ENCODE data around the gene DTNB. TPM values are rescaled to one million over a fixed set of nuclear protein-coding genes. Genes with fewer than 3 reads are reported as not detected.
"Not testable (repeated sequence)": the region's sequence is repeated elsewhere in the genome, so short reads cannot be mapped to it uniquely, and the experiment has no call there.

Gene DTNB
- polyA plus RNA-seq, 3 donors = 18.0 to 21.0 (median 20.2) TPM

DNA sequence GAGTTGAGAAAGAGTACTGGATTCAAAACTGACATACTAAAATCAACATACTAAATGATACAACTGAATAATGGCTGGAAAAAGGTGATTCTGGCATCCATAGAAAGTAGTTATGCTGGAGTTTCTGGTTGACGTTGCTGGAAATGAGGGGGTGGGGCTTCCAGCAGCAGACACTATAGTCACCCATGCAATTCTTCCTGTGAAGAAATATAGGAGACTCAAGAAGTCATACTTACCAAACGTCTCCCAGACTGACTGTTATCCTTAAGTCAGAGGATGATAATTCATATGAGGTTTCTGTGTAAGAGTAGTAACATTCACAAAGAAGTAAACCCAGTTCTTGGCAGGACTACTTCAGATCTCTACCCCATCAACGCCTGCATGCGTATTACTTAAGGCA lies 23.6 kb downstream of the DTNB start:
- no peak for DNase-seq (ENCODE audit: extremely low read depth in 1 of 11, low read depth in 9 of 11, low spot score in 4 of 11)

DNA sequence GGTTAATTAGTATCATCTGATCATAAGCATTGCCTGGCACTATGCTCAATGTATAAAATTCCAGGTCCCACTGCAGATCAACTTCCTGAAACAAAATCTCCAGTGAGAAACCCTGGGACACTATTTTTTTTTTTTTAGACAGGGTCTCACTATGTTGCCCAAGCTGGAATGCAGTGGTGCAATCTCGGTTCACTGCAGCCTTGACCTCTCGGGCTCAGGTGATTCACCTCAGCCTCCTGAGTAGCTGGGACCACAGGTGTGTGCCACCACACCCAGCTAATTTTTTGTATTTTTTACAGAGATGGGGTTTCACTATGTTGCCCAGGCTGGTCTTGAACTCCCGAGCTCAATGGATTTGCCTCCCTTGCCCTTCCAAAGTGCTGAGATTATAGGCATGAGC lies 31.1 kb downstream of the DTNB start:
- DNase-seq (ENCODE audit: extremely low read depth in 1 of 11, low read depth in 9 of 11, low spot score in 4 of 11) = no peak

DNA sequence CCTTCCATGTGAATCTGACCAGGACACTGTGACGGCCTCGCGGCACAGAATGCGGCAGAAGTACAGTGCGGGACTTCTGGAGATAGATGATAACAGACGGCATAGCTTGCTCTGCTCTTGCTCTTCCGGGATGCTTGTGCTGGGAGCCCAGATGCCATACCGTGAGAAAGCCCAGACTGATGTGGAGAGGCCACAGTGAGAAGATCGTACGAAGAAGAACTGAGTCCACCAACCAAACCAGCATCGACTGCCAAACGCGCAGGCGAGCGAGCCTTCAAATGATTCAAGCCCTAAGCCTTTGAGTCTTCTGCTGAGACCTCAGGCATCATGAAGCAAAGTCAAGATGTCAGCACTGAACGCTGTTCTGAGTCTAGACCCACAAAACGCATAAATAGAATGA lies 33.7 kb downstream of the DTNB start:
- DNase-seq (ENCODE audit: extremely low read depth in 1 of 11, low read depth in 9 of 11, low spot score in 4 of 11) = no peak

DNA sequence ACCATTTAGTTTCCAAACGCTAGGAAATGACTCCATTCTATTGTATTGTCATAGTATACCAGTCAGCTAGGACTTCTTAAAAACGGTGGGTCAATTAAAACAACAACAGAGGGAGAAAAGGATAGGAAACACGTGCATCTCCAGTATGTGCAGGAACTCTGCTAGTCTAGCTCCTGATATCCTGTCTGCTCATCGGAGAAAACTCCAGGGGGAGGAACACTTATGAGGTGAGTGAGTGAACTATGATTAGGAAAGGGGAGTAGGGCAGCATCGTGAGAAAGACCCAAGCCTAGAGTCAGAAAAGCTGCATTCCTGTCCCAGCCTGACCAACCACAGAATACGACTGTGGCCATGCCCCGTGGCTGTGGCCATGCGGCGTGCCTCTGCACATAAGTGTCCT lies 34.2 kb downstream of the DTNB start:
- no peak for DNase-seq (ENCODE audit: extremely low read depth in 1 of 11, low read depth in 9 of 11, low spot score in 4 of 11)

DNA sequence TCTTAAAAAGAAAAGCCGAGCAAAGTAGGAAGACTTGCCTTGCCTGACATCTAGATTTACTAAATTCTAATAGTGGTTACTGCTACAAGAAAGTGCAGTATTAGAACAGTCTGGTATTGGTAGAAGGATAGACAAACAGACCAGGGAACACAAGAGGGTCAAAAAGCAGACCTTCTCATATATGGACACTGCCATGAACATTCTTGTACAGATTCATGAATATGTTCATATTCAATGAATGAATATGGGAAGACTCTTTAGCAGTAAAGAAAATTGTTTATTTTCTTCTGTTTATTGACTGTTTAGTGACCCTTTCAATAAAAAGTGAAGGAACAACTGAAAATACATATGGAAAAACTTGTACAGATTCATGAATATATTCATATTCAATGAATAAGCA lies 37.6 kb downstream of the DTNB start:
- DNase-seq (ENCODE audit: extremely low read depth in 1 of 11, low read depth in 9 of 11, low spot score in 4 of 11) = no peak

DNA sequence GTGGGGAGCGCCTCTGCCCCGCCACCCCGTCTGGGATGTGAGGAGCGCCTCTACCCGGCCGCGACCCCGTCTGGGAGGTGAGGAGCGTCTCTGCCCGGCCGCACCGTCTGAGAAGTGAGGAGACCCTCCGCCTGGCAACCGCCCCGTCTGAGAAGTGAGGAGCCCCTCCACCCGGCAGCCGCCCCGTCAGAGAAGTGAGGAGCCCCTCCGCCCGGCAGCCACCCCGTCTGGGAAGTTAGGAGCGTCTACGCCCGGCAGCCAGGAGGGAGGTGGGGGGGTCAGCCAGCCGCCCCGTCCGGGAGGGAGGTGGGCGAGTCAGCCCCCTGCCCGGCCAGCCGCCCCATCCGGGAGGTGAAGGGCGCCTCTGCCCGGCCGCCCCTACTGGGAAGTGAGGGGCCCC lies 39.6 kb downstream of the DTNB start:
- DNase-seq (ENCODE audit: extremely low read depth in 1 of 11, low read depth in 9 of 11, low spot score in 4 of 11) = not testable (repeated sequence)

DNA sequence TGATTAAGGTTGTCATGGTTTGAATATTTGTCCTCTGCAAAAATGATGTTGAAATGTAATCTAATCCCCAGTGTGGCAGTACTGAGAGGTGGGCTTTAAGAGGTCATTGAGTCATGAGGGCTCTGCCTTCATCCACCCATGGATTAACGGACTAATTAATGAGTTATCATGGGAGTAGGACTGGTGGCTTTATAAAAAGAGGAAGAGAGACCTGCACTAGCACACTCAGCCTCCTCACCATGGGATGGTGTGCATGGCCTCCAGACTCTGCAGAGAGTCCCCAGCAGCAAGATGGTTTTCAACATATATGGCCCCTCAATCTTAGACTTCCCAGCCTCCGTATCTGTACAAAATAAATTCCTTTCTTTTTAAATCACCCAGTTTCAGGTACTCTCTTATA lies 41.0 kb downstream of the DTNB start:
- DNase-seq (ENCODE audit: extremely low read depth in 1 of 11, low read depth in 9 of 11, low spot score in 4 of 11) = no peak

DNA sequence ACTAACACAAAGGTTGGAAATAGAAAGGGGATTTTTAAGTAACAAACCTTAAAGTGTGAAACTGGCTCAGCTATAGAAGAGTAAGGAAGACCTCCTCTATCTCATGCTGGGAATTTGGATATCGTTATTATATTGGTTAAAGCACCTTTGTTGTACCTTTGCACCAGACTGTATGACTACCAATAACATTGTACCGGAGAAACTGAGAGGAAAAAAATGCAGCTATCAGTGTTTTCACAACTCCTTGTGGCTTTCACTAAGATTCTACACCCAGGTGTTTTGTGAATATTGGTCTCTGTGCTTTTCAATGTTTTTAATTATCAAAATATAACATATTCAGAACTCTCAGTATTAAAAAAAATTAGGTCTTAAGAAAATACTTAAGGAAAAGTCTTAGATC lies 48.7 kb downstream of the DTNB start:
- DNase-seq (ENCODE audit: extremely low read depth in 1 of 11, low read depth in 9 of 11, low spot score in 4 of 11) = no peak

DNA sequence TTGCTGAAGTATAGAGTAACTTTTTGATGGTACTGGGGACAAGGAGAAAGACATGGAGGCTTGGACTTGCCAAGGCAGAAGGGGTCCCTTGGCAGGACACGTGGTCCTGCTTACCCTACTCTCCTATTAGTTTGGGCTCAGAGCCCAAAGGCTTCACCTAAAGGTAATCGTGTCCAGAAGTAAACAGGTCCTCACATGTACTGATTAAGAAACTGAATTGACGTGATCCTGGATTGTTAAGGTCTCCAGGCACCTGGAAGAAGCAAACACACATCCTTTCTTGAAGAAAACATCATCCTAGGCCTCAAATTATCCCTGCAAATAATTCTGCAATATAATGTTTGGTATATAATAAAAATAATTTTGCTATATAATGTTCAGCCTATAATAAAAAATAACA lies 50.0 kb downstream of the DTNB start:
- no peak for DNase-seq (ENCODE audit: extremely low read depth in 1 of 11, low read depth in 9 of 11, low spot score in 4 of 11)

DNA sequence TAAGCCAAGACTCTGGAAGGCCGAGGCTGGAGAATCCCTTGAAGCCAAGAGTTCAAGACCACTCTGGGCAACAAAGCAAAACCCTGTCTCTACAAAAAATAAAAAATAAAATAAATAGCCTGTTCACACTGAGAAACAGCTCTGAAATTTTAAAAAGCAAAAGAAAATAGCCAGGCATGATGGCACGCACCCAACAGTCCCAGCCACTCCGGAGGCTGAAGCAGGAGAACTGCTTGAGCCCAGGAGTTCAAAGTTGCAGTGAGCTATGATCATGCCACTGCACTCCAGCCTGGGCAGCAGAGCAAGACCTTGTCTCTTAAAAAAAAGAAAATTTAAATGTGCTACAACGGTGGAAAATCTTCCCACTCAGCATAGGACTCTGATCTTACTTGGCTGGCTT lies 52.7 kb downstream of the DTNB start:
- no peak for DNase-seq (ENCODE audit: extremely low read depth in 1 of 11, low read depth in 9 of 11, low spot score in 4 of 11)

DNA sequence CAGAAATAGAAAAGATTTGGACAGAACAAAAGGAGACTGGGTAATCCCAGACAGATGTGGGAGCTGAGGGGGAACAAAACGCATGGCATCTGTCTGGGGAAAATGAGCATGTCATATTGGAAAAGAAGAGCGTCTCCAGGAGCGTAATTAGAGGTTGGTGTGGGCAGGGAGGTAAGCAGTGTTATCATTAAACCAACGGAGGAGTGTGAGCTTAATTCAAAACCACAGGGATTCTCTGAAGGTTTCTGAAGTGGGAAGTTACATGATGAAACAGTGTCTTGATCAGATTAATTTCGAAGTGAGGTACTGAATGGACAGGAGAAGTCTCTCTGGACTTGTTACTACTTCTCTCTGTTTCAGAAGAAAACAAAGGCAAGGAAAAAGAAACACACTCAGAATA lies 53.3 kb downstream of the DTNB start:
- DNase-seq (ENCODE audit: extremely low read depth in 1 of 11, low read depth in 9 of 11, low spot score in 4 of 11) = no peak

DNA sequence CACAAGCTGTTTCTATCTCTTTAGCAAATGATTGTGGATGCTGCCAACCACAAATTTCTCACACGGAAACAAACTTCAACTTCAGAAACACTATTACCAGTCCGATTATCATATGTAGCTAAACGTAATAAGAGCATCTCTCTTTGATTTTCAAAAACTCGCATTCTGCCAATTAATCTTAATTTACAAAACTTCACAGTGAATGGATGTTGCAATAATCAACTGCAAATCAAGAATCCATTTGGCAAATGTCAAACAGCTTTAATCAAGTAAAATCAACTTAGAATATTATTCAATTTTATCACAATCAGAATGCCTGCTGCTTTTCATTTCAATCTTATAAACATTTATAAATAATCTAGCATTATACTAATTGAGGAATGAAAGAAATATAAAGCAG lies 54.2 kb downstream of the DTNB start:
- DNase-seq (ENCODE audit: extremely low read depth in 1 of 11, low read depth in 9 of 11, low spot score in 4 of 11) = no peak

DNA sequence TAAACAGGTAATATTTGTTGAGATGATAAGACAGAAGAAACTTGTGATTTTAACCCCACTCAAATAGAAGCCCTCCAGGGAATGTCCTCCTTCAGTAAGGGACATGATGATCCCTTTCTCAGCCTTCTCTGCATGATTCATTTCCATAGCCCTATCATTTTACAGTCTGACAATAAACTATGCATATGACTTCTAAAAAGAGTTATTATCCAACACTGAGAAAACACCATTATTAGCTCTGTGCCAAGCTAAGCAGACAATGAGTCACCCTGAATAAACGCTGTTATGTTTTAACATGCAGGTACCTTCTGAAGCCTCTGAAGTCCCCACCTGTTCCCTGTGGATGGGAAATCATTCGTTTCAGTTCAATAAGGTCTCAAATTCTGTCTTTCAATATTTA lies 54.7 kb downstream of the DTNB start:
- no peak for DNase-seq (ENCODE audit: extremely low read depth in 1 of 11, low read depth in 9 of 11, low spot score in 4 of 11)

DNA sequence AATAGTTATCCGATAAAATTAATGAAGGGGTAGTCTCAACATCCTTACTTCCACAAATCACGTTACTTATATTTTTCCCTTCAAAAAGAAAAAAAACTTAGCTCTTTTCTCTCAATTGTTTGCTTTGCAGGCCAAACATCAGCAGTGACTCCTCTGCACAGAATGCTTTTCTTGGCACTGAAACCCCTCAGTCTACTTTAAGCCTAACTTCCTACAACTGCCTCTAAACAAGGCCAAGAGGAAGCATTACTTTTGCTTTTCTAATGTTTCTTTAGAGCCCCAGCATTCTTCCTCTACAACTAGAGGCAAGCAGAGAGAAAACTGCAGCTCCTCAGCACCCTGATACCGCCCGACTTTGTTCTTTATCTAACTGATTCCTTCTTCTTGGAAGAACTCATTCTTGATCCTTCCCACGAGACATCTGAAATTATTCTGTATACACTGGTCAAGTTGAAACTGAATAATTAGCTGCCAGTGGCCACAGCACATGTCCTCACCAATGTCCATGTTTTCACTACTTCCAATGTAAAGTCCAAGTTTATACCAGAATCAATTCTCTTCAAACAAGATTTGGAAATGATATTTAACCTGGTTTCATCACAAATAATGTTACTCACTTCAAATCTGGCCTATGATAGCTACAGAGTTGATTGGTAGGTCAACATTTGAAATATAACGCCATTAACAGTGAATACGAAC lies 55.3 kb downstream of the DTNB start:
- peak in 10 of 11 donors; percentile 13 to 56 (median 32) for DNase-seq (ENCODE audit: extremely low read depth in 1 of 11, low read depth in 9 of 11, low spot score in 4 of 11)

DNA sequence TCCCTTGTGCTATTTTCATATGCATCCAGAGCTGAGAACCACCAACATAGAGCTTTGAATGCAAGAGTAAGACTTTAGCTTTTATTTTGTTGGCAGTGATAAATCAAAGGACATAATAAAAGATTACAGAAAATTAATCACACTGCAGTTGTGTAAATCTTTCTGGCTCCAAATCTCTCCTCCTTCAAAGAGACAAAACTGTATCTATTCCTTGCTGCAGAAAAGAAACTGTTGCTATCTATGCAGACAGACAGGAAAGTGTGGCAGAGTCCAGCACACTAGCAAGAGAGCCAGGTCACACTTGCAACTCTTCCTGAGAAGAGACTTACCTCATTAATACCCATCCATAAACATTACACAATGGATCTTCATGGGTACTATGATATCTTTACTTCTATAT lies 57.5 kb downstream of the DTNB start:
- DNase-seq (ENCODE audit: extremely low read depth in 1 of 11, low read depth in 9 of 11, low spot score in 4 of 11) = no peak

DNA sequence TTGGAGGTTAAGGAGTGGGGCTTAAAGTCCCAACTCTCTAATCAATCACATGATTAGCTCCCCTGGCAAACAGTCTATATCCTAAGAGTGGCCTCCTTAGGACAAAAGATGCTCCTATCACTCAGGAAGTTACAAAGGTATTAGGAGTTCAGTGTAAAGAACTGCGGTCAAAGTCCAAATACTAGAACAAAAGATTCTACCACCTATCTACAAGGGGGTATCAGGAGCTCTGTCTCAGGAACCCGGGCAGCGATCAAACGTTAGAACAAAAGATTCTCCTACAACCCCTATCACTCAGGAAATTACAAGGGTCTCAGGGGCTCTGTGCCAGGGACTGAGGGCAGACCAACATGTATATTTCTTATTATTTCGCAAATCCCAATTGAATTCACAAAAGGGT lies 58.0 kb downstream of the DTNB start:
- no peak for DNase-seq (ENCODE audit: extremely low read depth in 1 of 11, low read depth in 9 of 11, low spot score in 4 of 11)

DNA sequence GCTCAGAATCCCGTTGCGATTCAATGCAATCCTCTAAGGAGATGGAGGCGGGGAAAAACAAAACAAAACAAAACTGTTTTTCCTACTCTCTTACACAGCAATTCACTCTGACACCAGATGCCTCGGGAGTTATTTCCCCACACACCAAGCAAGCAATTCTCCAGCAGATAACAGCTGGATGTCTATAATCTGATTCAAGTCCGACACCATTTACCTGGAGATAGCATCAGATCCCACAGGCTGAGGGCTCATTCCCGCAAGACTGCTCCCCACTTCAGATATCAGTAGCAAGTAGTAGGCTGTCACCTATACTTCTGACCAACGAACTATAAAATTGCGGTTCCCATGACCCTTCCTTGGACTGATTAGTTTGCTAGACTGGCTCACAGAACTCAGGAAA lies 58.7 kb downstream of the DTNB start:
- no peak for DNase-seq (ENCODE audit: extremely low read depth in 1 of 11, low read depth in 9 of 11, low spot score in 4 of 11)

DNA sequence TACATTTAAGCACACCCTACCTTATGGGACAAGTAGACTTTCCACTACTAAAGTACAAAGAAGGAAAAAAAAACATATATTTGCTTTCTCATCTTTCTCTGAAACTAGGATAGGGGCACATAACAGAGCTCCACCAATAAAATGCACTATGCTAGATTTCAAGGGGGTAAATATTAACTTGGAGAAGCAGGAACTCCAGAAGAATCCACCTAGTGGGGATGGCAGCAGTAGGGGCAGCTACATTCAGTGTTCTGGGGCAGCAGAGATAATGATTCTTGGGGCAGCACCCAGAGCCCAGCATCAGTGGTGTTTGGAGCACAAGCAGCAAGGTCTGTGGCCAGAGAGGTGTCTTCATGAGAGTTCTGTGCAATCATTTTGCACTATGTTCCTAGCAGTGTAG lies 64.7 kb downstream of the DTNB start:
- no peak for DNase-seq (ENCODE audit: extremely low read depth in 1 of 11, low read depth in 9 of 11, low spot score in 4 of 11)

DNA sequence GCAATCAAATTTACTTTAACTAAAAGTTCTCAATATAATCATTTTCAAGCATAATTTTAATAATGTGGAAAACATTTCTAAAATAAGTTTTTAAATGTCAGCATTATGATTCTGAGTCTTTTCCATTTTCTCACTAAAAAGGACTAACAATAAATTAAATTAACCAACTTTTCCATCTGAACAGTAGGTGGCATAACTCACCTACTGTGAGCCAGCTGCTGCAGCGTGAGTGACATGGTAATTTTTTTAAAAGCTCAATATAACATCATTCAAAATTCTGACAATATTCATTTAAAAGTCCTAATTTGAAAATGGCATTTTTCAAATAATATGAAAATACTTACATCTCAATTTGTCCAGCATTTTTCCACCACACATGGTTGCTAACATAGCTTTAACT lies 66.5 kb downstream of the DTNB start:
- DNase-seq (ENCODE audit: extremely low read depth in 1 of 11, low read depth in 9 of 11, low spot score in 4 of 11) = peak in 1 of 11 donors; percentile 14

DNA sequence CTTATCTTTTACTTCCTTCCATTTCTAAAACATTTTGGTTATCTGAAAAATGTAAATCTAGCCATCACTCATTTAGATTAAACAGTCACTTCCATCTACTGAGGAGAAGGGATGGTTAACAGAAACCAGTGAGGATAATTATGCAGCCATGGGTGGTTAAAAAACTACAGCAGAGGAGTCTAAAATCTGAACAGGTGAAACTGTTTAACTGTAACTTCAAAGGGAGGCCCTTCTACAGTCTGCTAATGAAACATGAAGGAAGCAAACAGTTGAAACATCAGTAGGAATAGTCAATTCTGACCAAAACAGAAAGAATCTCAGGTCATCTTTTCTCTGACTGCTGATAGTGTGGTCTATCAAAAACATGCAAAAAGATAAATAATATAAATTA lies 71.0 kb downstream of the DTNB start:
- DNase-seq (ENCODE audit: extremely low read depth in 1 of 11, low read depth in 9 of 11, low spot score in 4 of 11) = no peak

DNA sequence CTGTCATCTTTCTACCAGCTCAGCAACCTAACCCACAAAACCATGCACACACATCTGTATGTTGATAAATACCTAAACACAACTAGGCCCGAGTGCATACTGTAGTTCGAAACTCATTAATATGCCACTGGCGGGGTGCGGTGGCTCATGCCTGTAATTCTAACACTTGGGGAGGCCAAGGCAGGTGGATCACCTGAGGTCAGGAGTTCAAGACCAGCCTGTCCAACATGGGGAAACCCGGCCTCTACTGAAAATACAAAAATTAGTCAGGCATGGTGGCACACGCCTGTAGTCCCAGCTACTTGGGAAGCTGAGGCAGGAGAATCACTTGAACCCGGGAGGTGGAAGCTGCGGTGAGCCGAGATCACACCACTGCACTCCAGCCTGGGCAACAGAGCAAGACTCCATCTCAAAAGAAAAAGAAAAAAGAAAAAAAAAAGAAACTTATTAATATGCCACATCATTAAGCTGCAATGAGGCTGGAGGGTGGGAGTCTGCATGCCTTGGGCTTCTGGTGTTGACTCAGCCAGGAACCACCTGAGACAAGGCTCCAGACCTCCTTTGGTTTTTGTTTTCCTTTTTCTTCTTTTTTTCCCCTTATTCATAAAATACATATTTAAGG lies 71.6 kb downstream of the DTNB start:
- DNase-seq (ENCODE audit: extremely low read depth in 1 of 11, low read depth in 9 of 11, low spot score in 4 of 11) = not testable (repeated sequence)
